GM12872 (cell line): Measurements from ENCODE around the gene C1QTNF4.
A peak's percentile ranks its signal among the peaks of the same experiment; 100 is the strongest.

Source experiments
- TF ChIP-seq, protein P1 (sequence below): IDR thresholded peaks from 3 replicates; pipeline ENCODE4 v1.5.1; 2011; ENCODE audit warnings: low read depth, mild to moderate bottlenecking, low read length, moderate library complexity; ENCODE audit not compliant: insufficient read depth

Gene C1QTNF4

DNA sequence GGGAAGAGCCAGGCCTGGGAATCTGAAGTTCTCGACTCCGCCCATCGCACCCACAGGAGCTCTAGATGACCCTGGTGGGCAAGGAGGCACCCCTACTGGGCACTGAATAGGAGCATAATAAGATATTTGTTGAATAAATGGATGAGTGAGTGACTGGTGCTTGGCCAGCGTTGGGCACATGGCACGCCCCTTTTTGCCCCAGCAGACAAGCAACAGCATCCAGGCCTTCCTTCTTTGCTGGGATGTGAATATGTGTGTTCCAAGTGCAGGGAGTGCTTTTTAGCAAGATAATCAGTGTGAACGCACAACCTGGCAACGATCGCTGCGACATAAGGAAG, 40.8 kb downstream of the C1QTNF4 start:
- TF ChIP-seq, protein P1, sequence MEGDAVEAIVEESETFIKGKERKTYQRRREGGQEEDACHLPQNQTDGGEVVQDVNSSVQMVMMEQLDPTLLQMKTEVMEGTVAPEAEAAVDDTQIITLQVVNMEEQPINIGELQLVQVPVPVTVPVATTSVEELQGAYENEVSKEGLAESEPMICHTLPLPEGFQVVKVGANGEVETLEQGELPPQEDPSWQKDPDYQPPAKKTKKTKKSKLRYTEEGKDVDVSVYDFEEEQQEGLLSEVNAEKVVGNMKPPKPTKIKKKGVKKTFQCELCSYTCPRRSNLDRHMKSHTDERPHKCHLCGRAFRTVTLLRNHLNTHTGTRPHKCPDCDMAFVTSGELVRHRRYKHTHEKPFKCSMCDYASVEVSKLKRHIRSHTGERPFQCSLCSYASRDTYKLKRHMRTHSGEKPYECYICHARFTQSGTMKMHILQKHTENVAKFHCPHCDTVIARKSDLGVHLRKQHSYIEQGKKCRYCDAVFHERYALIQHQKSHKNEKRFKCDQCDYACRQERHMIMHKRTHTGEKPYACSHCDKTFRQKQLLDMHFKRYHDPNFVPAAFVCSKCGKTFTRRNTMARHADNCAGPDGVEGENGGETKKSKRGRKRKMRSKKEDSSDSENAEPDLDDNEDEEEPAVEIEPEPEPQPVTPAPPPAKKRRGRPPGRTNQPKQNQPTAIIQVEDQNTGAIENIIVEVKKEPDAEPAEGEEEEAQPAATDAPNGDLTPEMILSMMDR = no peak

DNA sequence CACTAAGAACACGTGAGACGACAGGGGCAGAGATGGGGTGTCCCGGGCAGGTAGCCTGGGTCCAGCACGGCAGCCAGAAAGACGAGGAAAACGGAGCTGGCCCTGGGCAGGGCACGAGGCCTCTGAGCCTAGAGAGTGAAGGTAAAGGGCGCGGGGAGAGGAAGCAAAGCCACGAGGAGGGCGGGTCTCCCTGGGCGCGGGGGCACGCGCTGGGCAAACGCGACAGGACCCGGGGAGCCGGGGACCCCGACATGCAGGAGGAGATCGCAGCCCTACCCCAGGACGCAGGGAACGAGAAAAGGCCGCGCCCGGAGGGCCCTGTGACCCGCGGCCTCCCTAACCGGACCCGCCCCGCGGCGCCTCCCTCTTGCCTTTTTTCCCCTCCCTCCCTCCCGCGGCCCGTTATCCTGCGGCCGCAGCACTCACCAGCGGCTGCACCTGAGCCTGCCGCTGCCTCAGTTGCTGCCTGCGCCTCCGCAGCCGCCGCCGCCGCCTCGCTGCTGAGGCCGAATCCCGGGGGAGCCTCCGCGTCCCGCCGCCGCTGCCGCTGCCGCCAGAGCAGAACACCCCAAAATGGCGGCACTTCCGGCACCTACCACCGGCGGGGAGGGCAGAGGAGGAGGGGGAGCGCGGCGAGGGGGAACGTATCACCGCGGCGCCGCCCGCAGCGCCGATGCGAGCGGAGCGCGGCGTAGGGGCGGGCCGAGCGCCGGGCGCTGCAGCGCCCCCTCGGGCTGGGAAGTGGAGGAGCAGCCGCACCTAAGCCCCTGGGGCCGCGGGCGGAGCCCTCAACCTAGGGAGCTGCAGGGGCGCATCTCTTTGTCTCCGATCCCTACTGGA, 41.4 kb downstream of the C1QTNF4 start, which contains the start of gene CELF1:
TSS of gene CELF1 (minus strand) at position 567 of the 840 bp plus-strand sequence. CDS start 53,609 bp downstream, outside the sequence.
- TF ChIP-seq, protein P1 = peak; percentile 82

DNA sequence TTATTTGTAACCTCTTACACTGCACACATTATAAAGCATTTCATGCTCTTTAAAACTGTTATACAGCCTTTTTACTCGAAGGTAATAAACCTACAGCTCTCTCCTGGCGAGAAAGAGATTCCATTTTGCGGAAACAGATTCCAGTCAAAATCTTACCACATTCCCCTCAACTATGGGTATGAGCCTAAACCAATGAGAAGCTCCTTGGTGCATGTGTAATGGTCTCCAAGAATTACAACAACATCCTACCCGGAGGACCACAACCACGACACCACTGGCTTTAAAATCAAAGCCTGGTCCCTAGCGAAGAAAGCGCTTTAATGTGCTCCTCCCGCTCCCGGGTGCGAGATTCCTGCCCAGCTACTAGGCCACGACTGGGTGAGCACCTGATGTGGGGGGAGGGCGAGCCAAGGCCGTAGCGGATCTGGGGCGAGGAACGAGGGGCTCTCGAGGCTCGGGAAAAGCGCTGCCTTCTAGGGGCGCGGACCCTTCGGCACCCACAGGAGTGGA, 42.1 kb downstream of the C1QTNF4 start:
- TF ChIP-seq, protein P1 = no peak

DNA sequence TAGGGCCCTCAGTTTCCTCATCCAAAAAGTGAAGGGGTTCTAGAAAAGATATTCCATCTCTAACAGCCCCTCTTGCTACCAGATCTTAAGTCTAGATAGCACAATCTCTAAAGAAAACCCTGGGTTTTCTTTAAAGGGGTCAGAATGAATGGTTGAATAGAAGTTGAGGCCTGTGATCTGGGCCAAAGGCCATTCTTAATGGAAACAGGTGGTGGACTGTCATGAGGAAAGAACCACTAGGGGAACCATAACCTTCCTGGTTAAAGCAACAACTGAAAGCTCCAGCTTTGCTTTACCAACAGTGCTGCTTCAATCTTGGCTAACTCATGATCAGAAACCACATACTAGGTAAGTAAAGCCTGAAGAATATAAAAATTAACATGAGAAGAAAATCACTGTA, 43.1 kb downstream of the C1QTNF4 start:
- TF ChIP-seq, protein P1 = peak; percentile 68

DNA sequence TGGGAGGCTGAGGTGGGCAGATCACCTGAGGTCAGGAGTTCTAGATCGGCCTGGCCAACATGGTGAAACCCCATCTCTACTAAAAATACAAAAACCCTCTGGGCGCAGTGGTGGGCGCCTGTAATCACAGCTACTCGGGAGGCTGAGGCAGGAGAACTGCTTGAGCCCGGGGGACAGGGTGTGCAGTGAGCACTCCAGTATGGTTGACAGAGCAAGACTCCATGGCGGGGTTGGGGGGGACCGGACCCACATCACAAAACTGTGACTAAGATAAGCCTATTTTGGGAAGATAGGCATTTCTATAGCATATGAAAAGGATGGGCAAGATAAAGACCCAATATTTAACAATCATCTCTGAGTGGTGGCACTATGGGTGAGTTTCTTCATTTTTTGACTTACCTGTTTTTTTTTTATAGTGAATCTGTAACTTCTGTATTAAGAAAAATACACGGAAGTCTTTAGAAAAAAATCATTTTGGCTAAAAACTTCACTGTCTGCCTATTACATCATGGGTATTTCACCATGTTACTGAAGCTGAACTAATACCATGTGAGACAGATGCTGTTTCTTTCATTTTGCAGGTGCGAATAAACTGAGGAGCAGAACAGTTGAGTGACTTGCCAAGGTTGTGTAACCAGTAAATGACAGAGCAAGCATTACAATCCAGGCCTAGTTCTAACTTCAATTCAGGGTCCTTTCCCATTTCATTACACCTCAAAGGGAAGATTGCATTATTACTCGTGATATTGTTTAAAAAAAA, 43.7 kb downstream of the C1QTNF4 start:
- TF ChIP-seq, protein P1 = no peak

DNA sequence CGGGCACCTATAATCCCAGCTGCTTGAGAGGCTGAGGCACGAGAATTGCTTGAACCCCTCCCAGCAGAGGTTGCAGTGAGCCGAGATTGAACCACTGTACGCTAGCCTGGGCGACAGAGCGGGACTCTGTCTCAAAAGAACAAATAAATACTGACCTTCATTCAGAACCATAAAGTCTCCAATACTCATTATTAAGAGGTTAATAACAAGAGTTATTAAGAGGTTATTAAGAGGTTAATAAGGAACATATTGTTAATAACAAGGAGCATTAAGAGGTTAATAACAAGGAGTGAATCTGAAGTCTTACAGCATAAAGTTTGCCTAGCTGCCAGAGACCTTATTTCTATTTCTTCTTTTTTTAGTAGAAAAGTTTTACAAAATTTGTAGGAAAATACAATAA, 48.9 kb downstream of the C1QTNF4 start:
- TF ChIP-seq, protein P1 = no peak

DNA sequence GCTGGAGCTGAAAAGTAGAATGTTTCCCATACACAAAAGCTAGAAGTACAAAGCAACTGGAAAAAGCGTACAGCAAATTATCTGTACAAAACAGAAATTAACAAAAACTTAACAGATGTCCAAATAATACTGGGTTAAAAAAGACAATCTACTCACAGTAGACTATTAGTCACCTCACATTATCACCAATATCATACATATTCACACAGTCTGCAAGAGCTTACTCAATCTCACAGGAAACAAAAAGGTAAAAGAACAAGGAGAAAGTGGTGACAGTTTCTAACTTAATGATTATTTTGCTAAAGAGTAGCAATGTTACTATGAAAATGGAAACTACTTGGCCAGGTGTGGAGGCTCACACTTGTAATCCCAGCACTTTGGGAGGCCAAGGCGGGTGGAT, 53.1 kb downstream of the C1QTNF4 start:
- TF ChIP-seq, protein P1 = no peak
